Panc1 (cell line): ENCODE data around the gene SLAMF1.

Source experiments
- CTCF ChIP-seq: fragments of 450-650 bp; IDR thresholded peaks from 2 replicates; pipeline ENCODE4 v1.5.1; 2017; ENCODE audit warnings: mild to moderate bottlenecking
- POLR2AphosphoS5 ChIP-seq: IDR thresholded peaks from 2 replicates; pipeline ENCODE4 v1.6.1; 2012; ENCODE audit warnings: mild to moderate bottlenecking, low read depth, low read length, moderate library complexity
- REST ChIP-seq, 2 experiments: IDR thresholded peaks; 2 replicates each; pipeline ENCODE4 v1.6.1; 2011 to 2012; ENCODE audit warnings: low read depth in 2 of 2, control low read depth in 1 of 2, low read length in 1 of 2, mild to moderate bottlenecking in 1 of 2, moderate library complexity in 1 of 2; ENCODE audit not compliant: insufficient read depth in 1 of 2
- SIN3A ChIP-seq: IDR thresholded peaks from 2 replicates; pipeline ENCODE4 v1.6.1; 2012; ENCODE audit warnings: low read depth, mild to moderate bottlenecking, low read length, moderate library complexity, borderline replicate concordance; ENCODE audit not compliant: insufficient read depth
- TCF7L2 ChIP-seq: IDR thresholded peaks from 2 replicates; pipeline ENCODE4 v1.6.1; 2011; ENCODE audit warnings: mild to moderate bottlenecking, low read depth, low read length, inconsistent platforms

GRCh38 chr1:160578175-160578524 is 68.7 kb downstream of the SLAMF1 start:
- TF ChIP-seq CTCF = no peak
- TF ChIP-seq POLR2AphosphoS5 = no peak
- TF ChIP-seq REST (IDR thresholded peaks at IDR 0.05; ENCODE audit: insufficient read depth in 1 of 2, low read depth in 2 of 2, low read length in 1 of 2) = no peak
- no peak for TF ChIP-seq TCF7L2
- no peak for TF ChIP-seq SIN3A
